ENCODE data around the gene CASP5.

Gene CASP5

GRCh38 chr11:104968355-104968855 lies 54.6 kb downstream of the CASP5 start, which contains the start of gene CASP4:
Gene CASP4 (minus strand): TSS chr11:104968574. CDS start chr11:104968525, 49 bp downstream.
- no peak for DNase-seq (ENCODE audit: low spot score)

GRCh38 chr11:104967534-104968354 lies 55.2 kb downstream of the CASP5 start:
- no peak for DNase-seq (ENCODE audit: low spot score)

GRCh38 chr11:104965735-104966134 lies 57.2 kb downstream of the CASP5 start:
- DNase-seq (ENCODE audit: low spot score), result no peak

- no peak for DNase-seq (ENCODE audit: low spot score)
These were observed 58.7 kb downstream of the CASP5 start for GRCh38 chr11:104964247-104964646.

- no peak for DNase-seq (ENCODE audit: low spot score)
These were observed 60.1 kb downstream of the CASP5 start for GRCh38 chr11:104962852-104963251.

- DNase-seq (ENCODE audit: low spot score), result no peak
These were observed 65.7 kb downstream of the CASP5 start for GRCh38 chr11:104957280-104957679.

GRCh38 chr11:104956528-104956927 lies 66.4 kb downstream of the CASP5 start:
- DNase-seq (ENCODE audit: low spot score), result no peak

GRCh38 chr11:104946907-104947306 lies 76.1 kb downstream of the CASP5 start:
- DNase-seq (ENCODE audit: low spot score), result no peak

Data from SK-N-DZ (cell line).